Natural killer cell (primary cell): Measurements from ENCODE around the gene NOXA1. TPM values are rescaled to one million over a fixed set of nuclear protein-coding genes. Genes with fewer than 3 reads are reported as not detected.

Experiments used
- ATAC-seq, 3 donors: fragments of 150-1000 bp in 2 of 3; fragments of 200-7000 bp in 1 of 3; cut with Tn5 transposase; 1 replicate in 1 of 3; 2 replicates in 2 of 3; pipeline ENCODE4 v1.10.0; 2021; ENCODE audit warnings: mild to moderate bottlenecking in 2 of 3, moderate library complexity in 2 of 3
- DNase-seq, 2 donors: peaks; one replicate each; pipeline versions ENCODE4 v3.0.0 to v3.0.0-alpha.2; 2013 to 2021; ENCODE audit warnings: mixed read lengths in 1 of 2
- H3K27ac ChIP-seq: one replicate; pipeline ENCODE4 v1.5.1; 2013; ENCODE audit warnings: mild to moderate bottlenecking, low read length
- H3K27me3 ChIP-seq: one replicate; pipeline ENCODE4 v1.6.1; 2013; ENCODE audit warnings: low read length; ENCODE audit not compliant: control insufficient read depth, insufficient read depth
- H3K36me3 ChIP-seq: one replicate; pipeline ENCODE4 v1.6.1; 2013; ENCODE audit warnings: low read length; ENCODE audit not compliant: control insufficient read depth, insufficient read depth
- H3K4me1 ChIP-seq: one replicate; pipeline ENCODE4 v1.6.1; 2013; ENCODE audit warnings: low read length; ENCODE audit not compliant: control insufficient read depth, insufficient read depth
- H3K4me3 ChIP-seq: one replicate; pipeline ENCODE4 v1.5.1; 2013; ENCODE audit warnings: low read length
- H3K9me3 ChIP-seq: one replicate; pipeline ENCODE4 v1.6.1; 2013; ENCODE audit warnings: low read length; ENCODE audit not compliant: control insufficient read depth, insufficient read depth
- H3K27ac Mint-ChIP-seq, 2 donors: one replicate each; pipeline ENCODE4 v1.8.0; 2022; ENCODE audit warnings: mild to moderate bottlenecking in 2 of 2, mixed read lengths in 2 of 2, moderate library complexity in 1 of 2
- H3K27me3 Mint-ChIP-seq, 2 donors: one replicate each; pipeline ENCODE4 v1.8.0; 2022; ENCODE audit warnings: low read depth in 2 of 2, mixed read lengths in 2 of 2
- H3K36me3 Mint-ChIP-seq: one replicate; pipeline ENCODE4 v1.8.0; 2022; ENCODE audit warnings: mixed read lengths
- H3K4me1 Mint-ChIP-seq, 2 donors: one replicate each; pipeline ENCODE4 v1.8.0; 2022; ENCODE audit warnings: mixed read lengths in 2 of 2
- H3K4me3 Mint-ChIP-seq: one replicate; pipeline ENCODE4 v1.8.0; 2022; ENCODE audit warnings: mild to moderate bottlenecking, moderate library complexity, mixed read lengths
- H3K9me3 Mint-ChIP-seq, 2 donors: one replicate each; pipeline ENCODE4 v1.8.0; 2022; ENCODE audit warnings: mixed read lengths in 2 of 2
- CTCF ChIP-seq: fragments of 200-600 bp; IDR thresholded peaks from one replicate; pipeline ENCODE4 v1.8.0; 2022; ENCODE audit warnings: antibody characterized with exemption
- WGBS: methylation state at CpG from one replicate; pipeline ENCODE4 v1.1.7; 2013; ENCODE audit warnings: missing lambda C conversion rate; ENCODE audit not compliant: insufficient coverage; 5-methylcytosine and 5-hydroxymethylcytosine counted together
- intact Hi-C: fragments of 100-400 bp; cut with micrococcal nuclease; formaldehyde crosslinking; loops from one replicate; pipeline ENCODE4 v1.14.2; 2022
- total RNA-seq, 4 donors: library from RNA; stranded (reverse); fragments of 120-200 nt in 1 of 4; gene quantifications; one replicate each; pipeline versions ENCODE4 v1.2.3 to v1.2.4, GENCODE V29; 2013 to 2022

The NOXA1 gene
- total RNA-seq, 3 donors from 2014 or later (not counting 1 experiment from before 2014, with no cell fraction given) = 4.7 to 10.0 (median 7.7) TPM

DNA sequence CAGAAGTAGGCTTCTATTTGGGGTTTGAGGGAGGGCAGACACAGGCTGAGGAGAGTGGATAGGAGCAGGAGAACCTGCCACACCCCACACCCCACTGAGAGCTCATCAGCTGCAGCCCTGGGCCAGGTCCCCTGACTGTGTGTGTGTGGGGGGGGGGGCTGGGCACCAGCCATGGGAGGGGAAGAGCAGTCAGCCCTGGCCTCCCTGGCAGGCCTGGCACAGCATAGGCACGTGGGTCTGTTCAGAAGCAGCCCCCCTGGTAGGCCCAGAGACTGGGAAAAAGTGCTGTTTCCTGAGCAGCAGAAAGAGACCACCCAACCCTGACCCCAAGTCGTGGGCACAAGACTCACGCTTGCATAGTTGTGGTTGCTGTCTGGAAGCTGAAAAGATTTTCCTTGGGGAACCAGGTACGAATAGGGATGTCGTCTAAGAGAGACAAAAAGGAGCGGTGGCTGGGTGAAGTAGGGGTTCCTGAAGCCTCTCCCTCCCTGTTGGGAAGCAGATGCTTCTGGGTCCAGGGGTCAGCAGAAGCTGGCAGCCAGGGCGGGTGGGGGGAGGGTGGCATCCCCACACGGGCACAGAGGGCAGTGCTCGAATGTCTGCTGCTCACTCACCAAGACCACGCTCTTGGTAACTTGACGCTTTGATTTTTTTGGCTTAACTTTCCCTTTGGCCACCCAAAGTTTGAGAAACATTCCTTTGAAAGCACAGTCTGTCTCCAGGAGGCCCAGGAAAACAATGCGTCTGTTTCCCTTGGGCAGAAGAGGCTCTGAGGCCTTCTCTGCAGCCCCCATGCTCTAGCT lies 33.1 kb downstream of the NOXA1 start:
- TF ChIP-seq CTCF = no peak

GRCh38 chr9:137456864-137457405 lies 33.7 kb downstream of the NOXA1 start:
- peak overlapping the region; percentile 13 for H3K4me3 Mint-ChIP-seq
- no peak for TF ChIP-seq CTCF
- peaks cover 6 to 53% of the 10 kb centered on the region in 2 donors for H3K4me1 Mint-ChIP-seq
- peaks cover 72% of the 10 kb centered on the region for H3K4me1 ChIP-seq
- H3K36me3 ChIP-seq = peaks cover 2% of the 10 kb centered on the region
- DNase-seq (peak in 1 of 2 donors; percentile 15), ATAC-seq (no peak)
- no peaks in the 10 kb centered on the region for H3K36me3 Mint-ChIP-seq
- H3K27me3 ChIP-seq = no peaks in the 10 kb centered on the region
- no peaks in the 10 kb centered on the region for H3K9me3 ChIP-seq
- H3K4me3 ChIP-seq = no peak overlapping the region
- 96% methylated on average over 10 of the region's 10 CpGs for WGBS
- H3K9me3 Mint-ChIP-seq = no peaks in the 10 kb centered on the region
- no peak overlapping the region for H3K27ac Mint-ChIP-seq
- H3K27me3 Mint-ChIP-seq = no peaks in the 10 kb centered on the region
- no peak overlapping the region for H3K27ac ChIP-seq
- intact Hi-C loops = no loop called here

More for the DNA sequence above, 33.1 kb downstream of the NOXA1 start:
- Histone ChIP-seq H3K4me1 (peaks cover 71% of the 10 kb centered on the region), H3K36me3 (peaks cover 2% of the 10 kb centered on the region), H3K9me3 (no peaks in the 10 kb centered on the region), H3K27me3 (no peaks in the 10 kb centered on the region), H3K4me3 (no peak overlapping the region), H3K27ac (no peak overlapping the region)
- H3K4me3 Mint-ChIP-seq = peak overlapping the region; percentile 63
- DNase-seq (no peak), ATAC-seq (no peak)
- peak overlapping the region in 1 of 2 donors; percentile 63 for H3K27ac Mint-ChIP-seq
- no peaks in the 10 kb centered on the region for H3K27me3 Mint-ChIP-seq
- no peaks in the 10 kb centered on the region for H3K36me3 Mint-ChIP-seq
- 80% methylated on average over 12 of the region's 12 CpGs for WGBS
- peaks cover 6 to 56% of the 10 kb centered on the region in 2 donors for H3K4me1 Mint-ChIP-seq
- no peaks in the 10 kb centered on the region for H3K9me3 Mint-ChIP-seq
- intact Hi-C loops = no loop called here

- no peak overlapping the region for H3K27ac ChIP-seq
- no peaks in the 10 kb centered on the region for H3K9me3 ChIP-seq
- Mint-ChIP-seq H3K4me1 (peaks cover 0 to 50% of the 10 kb centered on the region in 2 donors), H3K36me3 (no peaks in the 10 kb centered on the region), H3K27me3 (no peaks in the 10 kb centered on the region), H3K4me3 (peak overlapping the region; percentile 60), H3K9me3 (no peaks in the 10 kb centered on the region), H3K27ac (peak overlapping the region in 1 of 2 donors; percentile 29)
- H3K4me1 ChIP-seq = peaks cover 72% of the 10 kb centered on the region
- peaks cover 2% of the 10 kb centered on the region for H3K36me3 ChIP-seq
- WGBS = 94% methylated on average over 44 of the region's 44 CpGs
- TF ChIP-seq CTCF = no peak
- ATAC-seq (no peak), DNase-seq (peak in 1 of 2 donors; percentile 18)
- no peaks in the 10 kb centered on the region for H3K27me3 ChIP-seq
- no peak overlapping the region for H3K4me3 ChIP-seq
- intact Hi-C loops = no loop called here
Measured at GRCh38 chr9:137457406-137458193, 34.4 kb downstream of the NOXA1 start.
